Peyer's patch (tissue), 4 donors: ENCODE data around the gene MARCHF4. TPM values are rescaled to one million over a fixed set of nuclear protein-coding genes. Genes with fewer than 3 reads are reported as not detected.

Experiments used
- DNase-seq, 3 donors: peaks; one replicate each; pipeline ENCODE4 v3.0.0-alpha.2; 2017 to 2019
- H3K27ac ChIP-seq, 4 donors: fragments of 200-600 bp; sonication (generic); one replicate each; pipeline ENCODE4 v1.5.1; 2016 to 2019
- H3K27me3 ChIP-seq, 2 donors: fragments of 200-600 bp; sonication (generic); one replicate each; pipeline ENCODE4 v1.5.1; 2019
- H3K36me3 ChIP-seq, 3 donors: fragments of 200-600 bp; sonication (generic); one replicate each; pipeline ENCODE4 v1.5.1; 2016 to 2019
- H3K4me1 ChIP-seq, 4 donors: fragments of 200-600 bp; sonication (generic); one replicate each; pipeline ENCODE4 v1.5.1; 2016 to 2019
- H3K4me3 ChIP-seq, 4 donors: fragments of 200-600 bp; sonication (generic); 1 replicate in 3 of 4; 2 replicates in 1 of 4; pipeline ENCODE4 v1.5.1; 2016 to 2019; ENCODE audit warnings: mild to moderate bottlenecking in 1 of 4
- H3K9me3 ChIP-seq, 4 donors: fragments of 200-600 bp; sonication (generic); one replicate each; pipeline ENCODE4 v1.5.1; 2016 to 2019; ENCODE audit warnings: mild to moderate bottlenecking in 1 of 4
- CTCF ChIP-seq, 6 experiments: fragments of 450-650 bp in 4 of 6; fragments of 200-600 bp in 2 of 6; sonication (generic) in 1 of 6; IDR thresholded peaks; one replicate each; pipeline ENCODE4 v1.5.1; 2017 to 2019; ENCODE audit warnings: antibody characterized with exemption in 6 of 6, mild to moderate bottlenecking in 3 of 6, moderate library complexity in 1 of 6
- POLR2A ChIP-seq, 2 donors: fragments of 450-650 bp; IDR thresholded peaks; one replicate each; pipeline ENCODE4 v1.5.1; 2017; ENCODE audit warnings: antibody characterized with exemption in 2 of 2, mild to moderate bottlenecking in 2 of 2, moderate library complexity in 2 of 2
- total RNA-seq, 4 donors: library from RNA; depleted of rRNA; stranded (reverse); fragments of >200 nt; gene quantifications; one replicate each; pipeline ENCODE4 v1.1.0, GENCODE V29; 2016

MARCHF4 gene
- total RNA-seq = under 1 TPM in 1 of 4 donors, not detected in 3; 0.35 TPM

GRCh38 chr2:216371721-216372702, at the start of gene MARCHF4:
MARCHF4 (minus strand) TSS chr2:216372483; CDS start chr2:216370260, 2,223 bp downstream.
- Histone ChIP-seq H3K27ac (no peak within 1 kb of the TSS), H3K27me3 (peaks cover 0 to 18% of the 10 kb centered on the region in 2 donors), H3K4me1 (peaks cover 0 to 10% (median 4%) of the 10 kb centered on the region in 4 donors), H3K9me3 (no peaks in the 10 kb centered on the region), H3K4me3 (peak within 1 kb of the TSS in 1 of 4 donors; percentile 8), H3K36me3 (no peaks in the 10 kb centered on the region)
- DNase-seq = peak; percentile 23 to 66 (median 56)
- TF ChIP-seq POLR2A (IDR thresholded peaks at IDR 0.05) (no peak), CTCF (IDR thresholded peaks at IDR 0.05) (no peak)

- no peaks in the 10 kb centered on the region for H3K27me3 ChIP-seq
- no peak for TF ChIP-seq POLR2A (IDR thresholded peaks at IDR 0.05)
- TF ChIP-seq CTCF (IDR thresholded peaks at IDR 0.05) = no peak
- H3K9me3 ChIP-seq = no peaks in the 10 kb centered on the region
- peaks cover 0 to 3% (median 0%) of the 10 kb centered on the region in 4 donors for H3K4me1 ChIP-seq
- no peak for DNase-seq
- no peak overlapping the region for H3K27ac ChIP-seq
- no peak overlapping the region for H3K4me3 ChIP-seq
- peaks cover 0 to 72% (median 0%) of the 10 kb centered on the region in 3 donors for H3K36me3 ChIP-seq
Observed at GRCh38 chr2:216420367-216421101, 48.3 kb upstream of the MARCHF4 start.

- peaks cover 0 to 56% (median 0%) of the 10 kb centered on the region in 3 donors for H3K36me3 ChIP-seq
- DNase-seq = no peak
- no peak overlapping the region for H3K4me3 ChIP-seq
- H3K27ac ChIP-seq = no peak overlapping the region
- peaks cover 0 to 3% (median 0%) of the 10 kb centered on the region in 4 donors for H3K4me1 ChIP-seq
- TF ChIP-seq CTCF (IDR thresholded peaks at IDR 0.05) (no peak), POLR2A (IDR thresholded peaks at IDR 0.05) (no peak)
- H3K27me3 ChIP-seq = no peaks in the 10 kb centered on the region
- no peaks in the 10 kb centered on the region for H3K9me3 ChIP-seq
Observed at GRCh38 chr2:216418981-216419380, 46.7 kb upstream of the MARCHF4 start.

- no peak overlapping the region for H3K4me3 ChIP-seq
- peaks cover 0 to 34% (median 0%) of the 10 kb centered on the region in 3 donors for H3K36me3 ChIP-seq
- no peak for DNase-seq
- TF ChIP-seq CTCF (IDR thresholded peaks at IDR 0.05) = no peak
- no peak for TF ChIP-seq POLR2A (IDR thresholded peaks at IDR 0.05)
- peaks cover 0 to 5% (median 4%) of the 10 kb centered on the region in 4 donors for H3K4me1 ChIP-seq
- no peaks in the 10 kb centered on the region for H3K9me3 ChIP-seq
- H3K27me3 ChIP-seq = no peaks in the 10 kb centered on the region
- no peak overlapping the region for H3K27ac ChIP-seq
Observed at GRCh38 chr2:216416571-216417307, 44.5 kb upstream of the MARCHF4 start.

DNA sequence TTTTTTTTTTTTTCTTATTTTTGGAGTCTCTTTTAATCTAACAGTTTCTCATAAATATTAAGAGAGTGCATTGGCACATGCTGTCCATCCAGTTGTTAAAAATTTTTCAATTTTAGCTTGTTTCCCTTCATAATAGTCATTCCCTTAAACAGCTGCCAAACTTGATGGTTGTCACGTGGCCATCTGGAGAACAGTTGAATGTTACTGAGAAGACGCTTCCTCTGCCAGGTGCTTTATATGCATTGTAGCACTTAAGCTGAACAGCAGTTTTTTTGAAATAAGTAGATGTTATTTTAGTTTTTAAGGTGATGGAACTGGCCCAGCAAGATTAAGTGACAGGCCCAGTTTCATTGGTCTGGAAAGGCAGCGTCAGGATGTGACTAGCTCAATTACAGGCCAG, 43.3 kb upstream of the MARCHF4 start:
- no peak for DNase-seq
- Histone ChIP-seq H3K36me3 (peaks cover 0 to 22% (median 0%) of the 10 kb centered on the region in 3 donors), H3K4me1 (peaks cover 0 to 5% (median 4%) of the 10 kb centered on the region in 4 donors), H3K27me3 (no peaks in the 10 kb centered on the region), H3K27ac (no peak overlapping the region), H3K9me3 (no peaks in the 10 kb centered on the region), H3K4me3 (no peak overlapping the region)
- no peak for TF ChIP-seq CTCF (IDR thresholded peaks at IDR 0.05)
- TF ChIP-seq POLR2A (IDR thresholded peaks at IDR 0.05) = no peak
